ENCODE results near the gene REEP5.
"Not testable (repeated sequence)": the region's sequence is repeated elsewhere in the genome, so short reads cannot be mapped to it uniquely, and the experiment has no call there.

Gene REEP5

DNA sequence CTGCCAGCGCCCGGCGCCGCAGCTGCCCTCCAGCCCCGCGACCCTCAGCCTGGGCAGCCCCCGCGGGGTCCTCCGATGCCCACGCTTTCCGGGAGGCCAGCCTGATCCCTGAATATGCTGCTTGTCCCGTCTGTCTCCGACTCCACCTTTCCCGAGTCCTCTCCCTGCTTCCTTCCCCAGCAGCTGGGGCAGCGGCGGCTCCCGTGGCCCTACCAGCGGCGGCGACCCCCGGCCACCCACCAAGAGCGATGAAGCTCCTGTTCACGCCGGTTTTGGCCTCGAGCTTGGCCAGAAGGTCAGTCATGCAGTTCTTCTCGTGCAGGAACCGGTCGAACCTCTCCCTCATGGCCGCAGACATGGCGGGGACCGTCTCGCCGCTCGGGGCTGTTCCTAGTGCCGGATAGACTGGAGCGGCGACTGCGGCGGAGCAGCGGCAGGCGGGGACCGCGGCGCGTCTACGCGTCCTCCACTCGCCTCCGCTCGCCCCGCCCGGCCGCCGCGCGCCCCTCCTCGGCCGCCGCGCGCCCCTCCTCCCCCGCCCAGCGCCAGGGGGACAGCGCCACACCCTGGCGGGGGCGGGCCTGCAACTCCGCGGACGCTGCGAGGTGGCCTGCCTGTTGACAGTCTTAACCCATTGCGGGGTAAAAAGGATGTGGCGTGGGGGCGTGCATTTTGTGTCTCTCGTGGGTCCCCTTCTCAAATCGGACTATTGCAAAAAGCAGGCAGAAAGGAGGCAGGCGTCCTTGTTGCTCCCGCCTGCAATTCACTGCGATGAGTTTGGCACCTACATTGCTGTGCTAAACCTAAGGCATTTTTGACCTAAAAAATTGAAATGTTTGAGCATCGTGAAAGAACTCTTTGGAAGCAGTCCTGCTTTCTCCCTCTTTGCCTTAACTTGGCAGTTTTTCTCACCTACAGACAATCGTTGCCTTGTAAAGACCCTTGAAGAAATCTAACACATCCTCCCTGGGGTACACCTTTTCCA, at the start of gene REEP5:
Gene REEP5 (minus strand): TSS at position 395 of the 985 bp plus-strand sequence. CDS start 37 bp downstream, at position 358.
- DNase-seq: peak; percentile 57

DNA sequence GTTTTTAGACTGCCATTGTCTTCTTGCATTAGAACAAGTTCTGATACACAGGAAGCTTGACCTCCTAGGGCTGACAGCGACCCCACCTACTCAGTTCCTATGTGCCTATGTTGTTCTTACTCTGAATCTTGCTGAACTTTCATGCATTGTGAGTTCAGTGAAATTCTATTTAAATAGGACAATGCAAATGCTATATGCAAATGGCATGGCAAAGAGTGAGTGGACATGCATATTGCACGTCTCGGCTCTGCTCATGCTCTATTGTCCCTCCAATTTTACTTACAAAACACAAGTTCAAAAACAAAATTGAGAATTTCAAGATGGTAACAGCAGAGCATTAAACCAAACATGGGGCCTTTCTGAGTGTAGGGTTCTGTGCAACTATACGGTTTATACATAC, 49.2 kb upstream of the REEP5 start:
- DNase-seq: no peak

GRCh38 chr5:112968411-112969106, 46.5 kb upstream of the REEP5 start:
- DNase-seq: no peak

DNA sequence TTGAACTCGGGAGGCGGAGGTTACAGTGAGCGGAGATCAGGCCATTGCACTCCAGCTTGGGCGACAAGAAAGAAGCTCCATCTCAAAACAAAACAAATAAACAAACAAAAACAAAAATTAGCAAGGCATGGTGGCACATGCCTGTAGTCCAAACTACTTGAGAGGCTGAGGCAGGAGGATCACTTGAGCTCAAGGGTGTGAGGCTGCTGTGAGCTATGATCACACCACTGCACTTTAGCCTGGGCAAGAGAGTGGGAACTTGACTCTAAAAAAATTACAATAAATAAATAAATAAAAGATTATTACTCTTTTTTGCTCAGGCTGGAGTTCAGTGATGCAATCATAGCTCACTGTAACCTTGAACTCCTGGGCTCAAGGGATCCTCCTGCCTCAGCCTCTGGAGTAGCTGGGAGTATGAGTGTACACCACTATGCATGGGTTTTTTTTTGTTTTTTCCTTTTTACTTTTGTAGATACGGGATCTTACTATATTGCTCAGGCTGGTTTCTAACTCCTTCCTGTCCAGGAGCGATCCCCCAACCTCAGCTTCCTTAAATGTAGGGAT, 45.6 kb upstream of the REEP5 start:
- DNase-seq: no peak

GRCh38 chr5:112965733-112966306, 43.8 kb upstream of the REEP5 start:
- no peak for DNase-seq

DNA sequence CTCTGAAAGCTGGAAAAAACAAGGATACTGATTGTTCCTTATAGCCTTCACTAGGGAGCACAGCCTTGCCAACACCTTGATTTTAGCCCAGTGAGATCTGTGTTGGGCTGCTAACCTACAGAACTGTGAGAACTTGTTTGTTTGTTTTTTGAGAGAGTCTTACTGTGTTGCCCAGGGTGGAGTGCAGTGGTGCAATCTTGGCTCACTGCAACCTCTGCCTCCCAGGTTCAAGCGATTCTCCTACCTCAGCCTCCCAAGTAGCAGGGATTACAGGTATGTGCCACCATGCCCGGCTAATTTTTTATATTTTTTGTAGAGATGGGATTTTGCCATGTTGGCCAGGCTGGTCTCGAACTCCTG, 41.3 kb upstream of the REEP5 start:
- not testable (repeated sequence) for DNase-seq

DNA sequence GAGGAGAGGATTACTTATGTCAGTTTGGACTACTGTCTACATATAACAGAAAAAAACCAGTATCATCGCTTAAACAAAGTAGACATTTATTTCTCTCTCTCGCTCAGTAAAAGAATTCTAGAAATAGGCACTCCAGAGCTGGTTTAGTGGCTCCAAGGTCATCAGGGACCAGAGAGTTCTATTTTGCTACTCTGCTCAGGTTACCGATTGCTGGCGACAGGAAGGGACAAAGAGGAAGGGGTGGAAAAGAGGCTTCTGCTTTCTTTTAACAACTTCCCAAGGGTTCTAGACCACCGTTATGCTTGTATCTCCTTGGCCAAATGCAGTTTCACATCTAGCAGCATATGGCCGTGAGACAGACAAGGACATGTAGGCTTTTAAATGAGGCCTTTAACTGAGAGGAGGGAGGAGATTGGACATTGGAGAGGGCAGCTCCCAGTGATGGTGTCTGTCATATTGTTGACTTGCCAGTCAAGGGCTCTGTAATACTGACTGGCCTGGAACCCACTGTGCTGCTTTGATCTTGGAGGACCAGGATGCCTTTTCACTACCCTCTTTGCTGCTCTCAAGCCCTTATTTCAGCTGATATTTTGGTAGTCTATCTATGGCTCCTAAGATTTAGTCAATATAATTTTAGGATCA, 39.0 kb upstream of the REEP5 start:
- no peak for DNase-seq

- DNase-seq: no peak
Measured at GRCh38 chr5:112960315-112960714, 38.3 kb upstream of the REEP5 start.

- peak; percentile 32 for DNase-seq
Measured at GRCh38 chr5:112959872-112960271, 37.8 kb upstream of the REEP5 start.

DNA sequence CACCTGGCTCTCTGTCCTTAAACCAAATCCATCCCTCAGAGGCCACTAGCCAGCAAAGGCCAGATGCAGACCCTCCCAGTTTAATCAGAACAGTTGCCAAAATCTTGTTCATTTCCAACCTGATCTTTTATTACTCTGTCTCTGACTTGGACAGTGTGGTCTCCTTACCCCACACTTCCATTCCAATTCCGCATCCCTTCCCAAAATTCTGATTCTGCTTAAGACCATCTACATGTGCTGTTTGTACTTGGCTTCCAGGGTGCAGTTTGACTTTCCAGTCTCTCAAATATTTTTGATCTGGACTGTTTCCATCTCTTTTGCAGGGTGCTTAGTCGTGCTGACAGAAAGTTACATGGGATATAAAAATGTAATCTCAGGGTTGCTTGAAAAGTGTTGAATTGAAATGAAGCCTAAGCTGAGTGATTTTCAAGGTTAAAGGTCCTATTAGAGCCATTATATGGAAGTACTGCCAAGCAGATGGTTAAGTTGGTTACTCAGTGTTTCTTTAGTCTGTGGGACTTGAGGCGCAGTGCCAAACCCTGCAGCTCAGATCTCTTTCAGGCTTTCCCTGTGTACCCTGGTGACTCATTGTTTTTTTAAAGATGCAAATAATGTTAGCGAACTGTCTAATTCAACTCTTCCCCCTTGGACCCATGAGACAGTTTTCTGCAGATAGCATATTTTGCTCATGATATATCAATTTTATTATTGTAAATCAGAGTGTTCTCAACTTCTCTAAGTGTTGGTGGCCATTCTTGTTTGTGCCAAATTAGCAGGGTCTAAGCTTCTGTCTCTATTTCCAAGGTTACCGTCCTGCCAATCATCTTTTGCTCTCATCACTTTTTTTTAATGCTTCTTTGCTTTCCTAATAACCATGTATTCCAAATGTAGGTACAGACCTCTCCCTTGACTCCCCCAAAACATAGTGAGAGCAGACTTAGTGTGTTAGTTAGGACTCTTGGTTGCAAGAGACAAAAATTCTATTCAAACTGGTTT, 36.4 kb upstream of the REEP5 start:
- peak; percentile 34 for DNase-seq

DNA sequence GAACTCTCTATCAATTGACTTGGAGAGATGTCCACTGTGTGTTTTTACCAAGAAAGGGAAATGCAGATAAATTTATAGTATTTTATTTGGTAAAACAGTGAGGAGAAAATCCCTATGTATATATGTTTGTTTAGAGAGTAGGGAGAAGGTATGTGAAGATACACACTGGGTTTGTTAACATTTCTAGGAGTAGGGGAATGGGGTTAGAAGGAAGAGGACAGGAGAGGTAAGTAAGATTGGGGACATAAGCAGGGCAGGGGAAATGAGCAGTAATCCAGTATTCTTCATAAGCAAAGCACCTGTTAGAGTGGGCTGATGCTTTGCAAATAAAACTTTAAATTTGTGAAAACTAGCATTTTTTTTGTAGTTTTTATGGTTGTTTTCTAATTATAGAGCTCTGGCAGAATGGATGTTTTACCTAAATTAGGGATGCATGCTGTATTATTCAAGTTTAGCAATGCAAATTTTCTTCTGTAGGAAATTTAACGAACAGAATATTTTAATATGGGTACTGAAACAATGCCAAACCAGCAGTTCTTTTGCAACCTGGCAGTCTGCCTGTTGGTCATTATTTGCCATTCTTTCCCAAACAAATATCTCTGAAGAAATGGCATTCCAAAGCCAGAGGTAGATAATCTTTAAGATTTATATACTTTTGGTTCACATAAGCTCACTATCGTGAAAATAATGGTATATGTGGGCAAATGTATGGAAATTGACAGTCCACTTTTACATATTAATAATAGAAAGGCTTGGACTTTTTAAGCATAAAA, 35.2 kb upstream of the REEP5 start:
- DNase-seq: no peak

- no peak for DNase-seq
Measured at GRCh38 chr5:112956606-112957005, 34.6 kb upstream of the REEP5 start.

DNA sequence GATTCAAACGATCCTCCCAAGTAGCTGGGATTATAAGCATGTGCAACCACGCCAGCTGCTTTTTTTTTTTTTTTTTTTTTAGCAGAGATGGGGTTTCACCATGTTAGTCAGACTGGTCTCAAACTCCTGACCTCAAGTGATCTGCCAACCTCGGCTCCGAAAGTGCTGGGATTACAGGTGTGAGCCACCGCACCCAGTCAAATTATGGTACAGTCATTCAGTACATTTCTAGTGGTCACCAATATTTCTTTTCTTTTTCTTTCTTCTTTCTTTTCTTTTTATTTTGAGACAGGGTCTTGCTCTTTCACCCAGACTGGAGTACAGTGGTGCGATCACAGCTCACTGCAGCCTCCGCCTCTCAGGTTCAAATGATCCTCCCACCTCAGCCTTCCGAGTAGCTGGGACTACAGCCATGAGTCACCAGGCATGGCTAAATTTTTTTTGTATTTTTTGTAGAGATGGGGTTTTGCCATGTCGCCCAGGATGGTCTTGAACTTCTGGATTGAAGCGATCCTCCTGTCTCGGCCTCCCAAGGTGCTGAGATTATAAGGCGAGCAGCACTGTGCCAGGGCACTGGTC, 29.2 kb upstream of the REEP5 start:
- no peak for DNase-seq

DNA sequence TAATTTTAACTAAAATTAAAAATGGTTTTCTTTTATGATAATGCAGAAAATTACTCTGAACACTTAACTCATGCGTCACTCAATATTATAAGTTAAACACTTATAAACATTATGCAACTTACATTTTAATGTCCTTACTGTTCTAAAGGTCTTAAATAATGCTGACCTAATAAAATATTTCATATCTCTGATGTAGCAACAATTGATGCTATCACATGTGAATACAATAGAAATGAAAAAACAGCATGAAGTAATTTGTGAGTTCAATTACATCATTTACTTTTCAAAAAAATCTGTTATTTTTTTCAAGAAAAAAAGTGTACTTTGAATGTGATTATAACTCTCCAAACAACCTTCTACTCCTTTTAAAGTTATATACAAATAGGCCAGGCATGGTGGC, 26.4 kb upstream of the REEP5 start:
- DNase-seq: no peak

GRCh38 chr5:112940670-112941069, 18.6 kb upstream of the REEP5 start:
- DNase-seq: no peak

DNA sequence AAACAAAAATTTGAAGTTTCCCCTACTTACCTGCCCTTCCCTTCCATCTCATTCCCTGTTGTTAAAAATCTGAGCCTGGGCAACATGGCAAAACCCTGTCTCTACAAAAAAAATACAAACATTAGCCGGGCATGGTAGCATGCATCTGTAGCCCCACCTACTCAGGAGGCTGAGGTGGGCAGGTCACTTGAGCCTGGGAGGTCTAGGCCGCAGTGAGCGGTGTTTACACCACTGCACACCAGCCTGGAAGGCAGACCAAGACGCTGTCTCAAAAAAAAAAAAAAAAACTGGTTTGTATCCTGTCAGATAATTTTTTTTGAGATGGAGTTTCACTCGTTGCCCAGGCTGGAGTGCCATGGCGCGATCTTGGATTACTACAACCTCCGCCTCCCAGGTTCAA, 16.3 kb upstream of the REEP5 start:
- no peak for DNase-seq

- DNase-seq: no peak
Measured at GRCh38 chr5:112935675-112936074, 13.6 kb upstream of the REEP5 start.

DNA sequence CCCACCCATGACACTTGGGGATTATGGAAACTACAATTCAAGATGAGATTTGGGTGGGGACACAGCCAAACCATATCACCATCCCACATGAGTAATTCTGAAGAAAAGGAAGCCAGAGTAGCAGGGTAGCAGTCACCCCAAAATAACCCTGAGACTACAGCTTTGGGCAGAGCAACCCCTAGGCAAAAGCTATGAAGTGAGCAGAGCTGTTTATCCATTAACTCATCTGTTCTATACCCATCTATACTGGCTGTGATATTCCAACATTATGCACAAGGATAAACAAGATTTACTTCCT, 12.3 kb upstream of the REEP5 start:
- DNase-seq: no peak

- DNase-seq: no peak
Measured at GRCh38 chr5:112933651-112934365, 11.8 kb upstream of the REEP5 start.

- no peak for DNase-seq
Measured at GRCh38 chr5:112933105-112933504, 11.1 kb upstream of the REEP5 start.

Data from GOT3 (cell line).